HG03520 (cell line): ENCODE results near the gene ZNF384.

Experiments
- ATAC-seq: cut with Tn5 transposase; IDR thresholded peaks from one replicate; pipeline ENCODE4 v1.9.1; 2021; ENCODE audit warnings: mild to moderate bottlenecking, moderate library complexity; ENCODE audit not compliant: unreplicated experiment

Gene ZNF384

DNA sequence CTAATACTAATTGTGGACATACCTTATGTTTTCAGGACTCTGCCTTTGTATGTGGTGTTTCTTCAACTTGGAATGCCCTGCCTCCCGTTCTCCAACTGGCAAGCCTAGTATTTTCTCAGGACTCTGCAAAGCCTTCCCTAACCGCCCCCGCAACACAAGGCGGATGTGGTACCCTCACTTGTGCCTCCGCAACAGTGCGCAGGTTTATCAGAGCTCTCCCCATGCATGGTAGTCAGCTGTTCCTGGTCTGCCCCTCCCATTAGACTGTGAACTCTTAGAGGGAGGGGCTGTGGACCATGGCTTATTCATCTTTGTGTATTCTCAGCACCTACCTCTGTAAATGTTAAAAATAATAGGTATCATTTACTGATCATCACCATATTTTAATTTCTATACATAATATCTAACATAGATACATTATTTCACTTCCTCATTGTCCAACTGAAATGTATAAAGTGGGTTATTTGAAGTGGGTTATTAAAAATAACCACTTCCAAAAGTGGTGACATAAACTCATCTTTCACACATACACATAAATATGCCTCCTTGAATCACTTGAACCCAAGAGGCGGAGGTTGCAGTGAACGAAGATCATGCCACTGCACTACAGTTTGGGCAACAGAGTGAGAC is 62.4 kb downstream of the ZNF384 start:
- no peak for ATAC-seq

DNA sequence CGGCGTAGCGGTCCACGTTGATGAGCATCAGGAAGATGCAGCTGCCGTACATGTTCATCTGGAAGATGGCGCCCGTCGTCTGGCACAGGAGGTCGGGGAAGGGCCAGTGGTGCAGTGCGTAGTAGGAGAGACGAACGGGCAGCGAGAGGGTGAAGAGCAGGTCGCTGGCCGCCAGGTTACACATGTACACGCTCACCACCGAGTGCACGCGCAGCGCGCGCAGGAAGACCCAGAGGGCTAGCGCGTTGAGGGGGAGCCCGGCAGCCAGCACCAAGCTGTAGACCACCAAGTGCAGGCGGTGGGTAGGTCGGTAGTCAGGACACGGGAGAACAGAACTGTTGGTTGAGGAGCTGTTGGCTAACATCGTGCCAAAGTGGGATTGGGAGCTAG is 68.3 kb downstream of the ZNF384 start:
- no peak for ATAC-seq

DNA sequence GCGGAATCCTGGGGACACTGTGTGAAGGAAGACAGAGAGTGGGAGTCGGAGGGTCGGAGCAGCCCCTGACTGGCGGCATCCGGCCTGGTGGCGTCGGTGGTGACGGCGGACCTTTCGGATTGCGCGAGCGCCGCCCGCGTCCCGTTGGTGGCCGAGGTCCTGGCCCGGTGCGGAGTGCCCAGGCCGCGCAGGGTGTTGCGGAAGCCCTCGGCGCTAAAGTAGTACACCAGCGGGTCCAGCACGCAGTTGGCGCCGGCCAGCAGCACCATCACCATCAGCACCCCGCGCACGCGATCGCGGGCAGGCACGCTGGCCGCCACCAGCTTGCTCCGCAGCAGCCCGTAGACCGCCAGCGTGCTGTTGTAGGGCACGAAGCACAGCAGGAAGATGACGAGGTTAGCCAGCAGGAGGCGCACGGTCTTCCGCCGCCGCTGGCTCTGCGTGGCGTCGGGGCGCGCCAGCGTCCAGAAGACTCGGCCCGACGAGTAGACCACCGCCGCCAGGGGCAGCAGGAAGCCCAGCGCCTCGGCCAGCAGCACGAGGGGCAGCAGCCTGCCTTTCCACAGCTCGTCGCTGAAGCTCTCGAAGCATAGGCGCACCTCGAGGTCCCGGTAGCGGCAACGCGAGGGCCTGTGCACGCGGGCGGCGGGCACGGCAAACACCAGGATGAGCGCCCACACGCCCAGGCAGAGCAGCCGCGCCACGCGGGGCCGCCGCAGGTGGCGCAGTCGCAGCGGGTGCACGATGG is 68.9 kb downstream of the ZNF384 start:
- no peak for ATAC-seq

DNA sequence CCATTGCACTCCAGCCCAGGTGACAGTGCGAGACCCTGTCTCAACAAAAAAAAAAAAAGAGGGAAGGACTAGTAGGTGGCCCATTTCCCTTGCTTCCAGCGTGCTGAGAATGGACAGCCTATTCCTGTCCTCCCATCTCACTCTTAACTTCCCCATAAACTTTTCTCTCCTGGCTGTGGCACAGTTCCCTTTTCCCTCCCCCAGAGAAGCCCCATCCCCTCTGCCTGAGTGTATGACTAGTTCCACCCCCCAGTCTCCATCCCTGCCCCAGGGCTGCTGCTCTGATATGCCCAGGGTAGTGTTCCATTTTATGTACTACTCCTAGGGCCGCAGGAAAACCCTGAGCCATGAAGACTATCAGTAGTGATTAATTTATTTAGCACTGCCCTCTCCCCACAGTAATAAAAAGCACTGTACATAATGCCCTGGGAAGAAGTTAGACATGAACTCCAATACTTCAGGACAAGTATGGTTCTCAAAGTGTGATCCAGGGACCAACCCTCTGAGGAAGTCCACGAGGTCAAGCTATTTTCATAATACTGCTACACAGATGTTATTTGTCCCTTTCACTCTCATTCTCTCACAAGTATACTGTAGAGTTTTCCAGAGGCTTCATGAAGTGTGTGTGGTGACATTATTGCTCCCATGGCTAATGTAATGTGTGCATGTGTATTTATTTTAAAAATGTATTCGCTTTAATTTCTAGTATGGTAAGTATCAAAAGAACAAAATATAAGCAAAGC is 70.5 kb downstream of the ZNF384 start:
- no peak for ATAC-seq
